GM12873 (cell line): Measurements from ENCODE around the gene MYBPC3.

Experiments
- TF ChIP-seq, protein P1 (sequence below): IDR thresholded peaks from 2 replicates; pipeline ENCODE4 v1.5.1; 2012; ENCODE audit warnings: low read depth, mild to moderate bottlenecking, moderate library complexity, low read length, control low read depth; ENCODE audit not compliant: insufficient read depth; ENCODE audit errors: missing control alignments

MYBPC3 gene

GRCh38 chr11:47352556-47352955 is at the start of gene MYBPC3:
Gene MYBPC3 (minus strand): TSS chr11:47352702. CDS start chr11:47352647, 55 bp downstream.
- TF ChIP-seq, protein P1, sequence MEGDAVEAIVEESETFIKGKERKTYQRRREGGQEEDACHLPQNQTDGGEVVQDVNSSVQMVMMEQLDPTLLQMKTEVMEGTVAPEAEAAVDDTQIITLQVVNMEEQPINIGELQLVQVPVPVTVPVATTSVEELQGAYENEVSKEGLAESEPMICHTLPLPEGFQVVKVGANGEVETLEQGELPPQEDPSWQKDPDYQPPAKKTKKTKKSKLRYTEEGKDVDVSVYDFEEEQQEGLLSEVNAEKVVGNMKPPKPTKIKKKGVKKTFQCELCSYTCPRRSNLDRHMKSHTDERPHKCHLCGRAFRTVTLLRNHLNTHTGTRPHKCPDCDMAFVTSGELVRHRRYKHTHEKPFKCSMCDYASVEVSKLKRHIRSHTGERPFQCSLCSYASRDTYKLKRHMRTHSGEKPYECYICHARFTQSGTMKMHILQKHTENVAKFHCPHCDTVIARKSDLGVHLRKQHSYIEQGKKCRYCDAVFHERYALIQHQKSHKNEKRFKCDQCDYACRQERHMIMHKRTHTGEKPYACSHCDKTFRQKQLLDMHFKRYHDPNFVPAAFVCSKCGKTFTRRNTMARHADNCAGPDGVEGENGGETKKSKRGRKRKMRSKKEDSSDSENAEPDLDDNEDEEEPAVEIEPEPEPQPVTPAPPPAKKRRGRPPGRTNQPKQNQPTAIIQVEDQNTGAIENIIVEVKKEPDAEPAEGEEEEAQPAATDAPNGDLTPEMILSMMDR = no peak

- TF ChIP-seq, protein P1 = no peak
These were observed 48.3 kb upstream of the MYBPC3 start for GRCh38 chr11:47400768-47401279.

DNA sequence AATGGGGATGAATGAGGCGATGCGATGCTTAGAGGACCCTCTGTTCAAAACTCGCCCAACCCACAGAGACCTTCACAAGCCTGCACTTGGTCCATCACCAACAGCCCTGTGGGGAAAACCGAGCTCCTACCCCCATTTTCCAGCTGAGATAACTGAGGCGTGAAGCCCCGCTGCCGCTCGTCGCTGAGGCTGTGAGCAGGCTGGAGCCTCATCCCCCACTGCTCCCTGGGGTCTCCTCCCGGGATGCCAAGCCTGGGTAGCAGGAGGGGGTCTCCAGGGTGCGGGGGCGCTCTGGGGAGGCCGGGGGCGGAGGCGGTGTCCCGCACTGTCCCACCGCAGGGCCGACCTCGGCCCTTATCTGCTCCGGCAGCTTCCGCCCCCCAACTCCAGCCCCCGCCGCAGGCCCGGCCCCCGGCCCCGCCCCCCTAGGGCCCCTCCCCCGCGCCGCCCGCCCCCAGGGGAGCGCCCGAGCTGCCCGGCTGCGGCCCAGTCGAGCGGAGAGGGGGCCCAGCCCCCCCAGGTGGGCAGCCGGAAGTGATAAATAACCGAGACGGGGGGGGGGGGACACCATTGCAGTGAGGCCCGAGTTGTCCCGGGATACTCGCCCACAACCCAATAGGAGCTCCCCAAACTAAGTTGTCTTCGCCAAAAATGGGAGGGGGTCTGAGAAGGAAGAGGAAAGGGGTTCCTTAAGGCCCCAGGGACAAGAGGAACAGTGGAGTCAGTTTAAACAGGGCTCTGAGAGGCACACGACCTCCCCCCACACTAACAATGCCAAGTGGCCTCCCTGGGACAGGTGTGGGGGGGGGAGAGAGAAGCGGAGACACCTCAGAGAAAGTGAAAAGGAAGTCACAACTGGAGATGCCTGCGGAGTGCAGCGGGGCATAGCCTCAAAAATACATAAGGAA is 47.6 kb upstream of the MYBPC3 start:
- TF ChIP-seq, protein P1 = no peak

GRCh38 chr11:47398551-47398950 is 46.0 kb upstream of the MYBPC3 start:
- TF ChIP-seq, protein P1 = no peak

DNA sequence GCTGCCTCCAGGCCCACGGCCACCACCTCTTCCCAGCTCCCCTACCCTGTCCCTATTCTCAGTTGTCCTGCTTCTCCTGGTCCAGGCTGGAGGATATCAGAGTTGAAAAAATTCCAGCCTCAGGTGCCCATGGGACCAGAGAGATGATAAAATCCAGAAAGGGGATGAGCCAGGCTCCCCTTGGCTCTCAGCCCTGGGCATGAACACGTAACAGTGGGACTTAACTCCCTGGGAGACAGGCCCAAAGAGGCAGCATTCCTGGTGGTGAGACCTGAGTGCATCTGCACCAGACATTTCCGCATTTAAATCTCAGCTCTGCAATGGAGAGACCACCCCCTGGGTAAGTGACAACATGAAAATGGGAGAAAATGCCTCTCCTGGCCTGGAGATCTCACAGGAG is 45.5 kb upstream of the MYBPC3 start:
- TF ChIP-seq, protein P1 = no peak

DNA sequence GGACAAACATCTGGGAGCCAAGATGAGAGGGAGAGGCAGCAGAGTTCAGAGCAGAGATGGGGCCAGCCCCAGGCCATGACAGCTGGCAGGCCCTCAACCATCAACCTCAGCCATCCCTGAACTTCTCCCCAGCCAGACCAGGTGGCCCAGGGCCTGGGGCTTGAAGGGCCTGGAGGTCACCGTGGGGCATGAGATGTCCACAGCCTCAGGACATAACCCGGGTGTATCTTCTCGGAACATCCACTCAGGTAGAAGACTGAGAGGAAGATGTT is 43.5 kb upstream of the MYBPC3 start:
- TF ChIP-seq, protein P1 = no peak

DNA sequence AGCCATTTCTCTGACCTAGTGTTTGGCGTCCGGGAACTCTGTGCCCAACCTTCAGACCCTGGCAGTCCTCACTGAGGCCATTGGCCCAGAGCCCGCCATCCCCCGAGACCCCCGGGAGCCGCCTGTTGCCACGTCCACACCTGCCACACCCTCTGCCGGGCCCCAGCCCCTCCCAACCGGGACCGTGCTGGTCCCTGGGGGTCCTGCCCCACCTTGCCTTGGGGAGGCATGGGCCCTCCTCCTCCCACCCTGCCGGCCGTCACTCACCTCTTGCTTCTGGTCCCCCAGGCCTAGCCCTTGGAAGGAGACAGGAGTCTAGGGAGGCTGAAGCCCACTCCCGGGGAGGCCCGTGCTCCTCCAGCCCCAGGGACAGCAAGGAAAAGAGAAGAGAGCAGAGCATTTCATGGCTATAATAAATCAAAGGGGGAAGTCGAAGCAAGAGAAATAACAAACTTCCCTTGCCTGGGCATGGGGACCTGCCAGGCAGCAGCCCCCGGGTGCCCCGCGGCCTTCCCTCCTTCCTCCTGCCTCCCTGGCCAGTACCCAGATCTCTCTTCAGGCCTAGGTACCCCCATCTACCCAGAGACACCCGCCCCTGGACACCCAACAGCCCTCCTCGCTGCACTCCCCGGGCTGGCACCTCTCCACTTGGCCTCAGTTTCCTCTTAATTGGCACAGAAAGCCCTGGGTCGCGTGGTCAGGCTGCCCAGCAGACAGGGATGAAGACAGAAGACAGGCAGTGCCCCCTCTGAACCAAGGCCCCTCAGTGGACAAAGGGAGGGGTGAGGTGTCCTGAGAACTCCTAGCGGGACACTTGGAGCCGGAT is 42.9 kb upstream of the MYBPC3 start:
- TF ChIP-seq, protein P1 = no peak
